ENCODE results near the gene DDI1. TPM values are rescaled to one million over a fixed set of nuclear protein-coding genes. Genes with fewer than 3 reads are reported as not detected.

The DDI1 gene
- total RNA-seq, 2 donors from 2014 or later: not detected

DNA sequence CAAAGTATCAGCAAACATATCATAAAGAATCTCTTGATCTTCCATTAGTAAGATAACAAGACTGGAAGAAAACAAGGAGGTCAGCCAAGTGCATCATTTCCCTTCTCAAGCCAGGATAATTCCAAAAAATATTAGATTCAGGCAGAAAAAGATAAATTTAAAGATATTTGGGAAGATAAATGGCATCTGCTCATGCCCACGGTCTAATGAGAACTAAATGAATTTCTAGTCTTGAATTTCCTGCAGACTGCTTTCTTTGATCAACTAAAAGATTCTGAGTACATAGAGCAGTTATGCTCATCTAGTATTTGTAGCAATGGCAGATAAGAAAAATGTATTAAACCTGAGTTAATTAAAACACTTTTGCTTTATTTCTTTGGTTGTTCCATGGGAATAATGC is 31.1 kb downstream of the DDI1 start:
- intact Hi-C loops (cut with DNase I, micrococcal nuclease): no loop called here
- no peak for DNase-seq
- ATAC-seq: no peak

DNA sequence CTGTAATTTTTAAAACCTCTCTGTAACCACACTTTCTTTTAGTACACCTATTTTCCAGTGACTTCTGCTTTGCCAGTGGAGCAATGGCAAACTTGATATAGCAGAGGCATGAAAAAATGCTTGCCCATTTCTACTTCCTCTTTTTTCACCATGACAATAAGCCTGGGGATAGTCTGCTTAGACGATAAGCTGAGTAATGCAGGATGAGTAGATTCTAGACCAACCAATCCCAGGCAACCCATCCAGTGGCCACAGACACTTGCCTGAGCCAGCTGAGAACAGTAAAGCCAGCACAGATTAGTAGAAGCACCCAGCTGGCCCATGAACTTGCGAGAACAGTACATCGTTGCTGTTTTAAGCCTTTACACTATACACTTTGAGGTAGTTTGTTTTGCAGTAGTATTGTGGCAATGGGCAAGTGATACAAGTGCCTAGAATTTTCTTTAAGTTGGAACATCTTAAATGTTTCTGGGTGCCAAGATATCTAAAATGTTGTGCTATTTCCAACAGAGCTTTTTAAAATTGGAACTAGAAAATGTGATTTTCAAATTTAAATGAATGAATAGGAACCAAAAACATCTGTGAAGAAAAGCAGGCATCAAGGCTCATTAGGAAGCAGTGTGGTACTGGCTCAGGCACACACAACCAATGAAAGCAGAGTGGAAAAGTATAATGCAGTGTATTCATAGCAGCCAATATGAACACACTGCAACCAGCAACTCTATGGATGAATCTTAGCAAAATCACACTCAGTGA is 37.7 kb downstream of the DDI1 start:
- intact Hi-C loops (cut with DNase I, micrococcal nuclease): no loop called here
- DNase-seq (no peak), ATAC-seq (no peak)

GRCh38 chr11:104075091-104075490 is 38.7 kb downstream of the DDI1 start:
- intact Hi-C loops (cut with DNase I, micrococcal nuclease): no loop called here
- ATAC-seq: no peak
- DNase-seq: no peak

DNA sequence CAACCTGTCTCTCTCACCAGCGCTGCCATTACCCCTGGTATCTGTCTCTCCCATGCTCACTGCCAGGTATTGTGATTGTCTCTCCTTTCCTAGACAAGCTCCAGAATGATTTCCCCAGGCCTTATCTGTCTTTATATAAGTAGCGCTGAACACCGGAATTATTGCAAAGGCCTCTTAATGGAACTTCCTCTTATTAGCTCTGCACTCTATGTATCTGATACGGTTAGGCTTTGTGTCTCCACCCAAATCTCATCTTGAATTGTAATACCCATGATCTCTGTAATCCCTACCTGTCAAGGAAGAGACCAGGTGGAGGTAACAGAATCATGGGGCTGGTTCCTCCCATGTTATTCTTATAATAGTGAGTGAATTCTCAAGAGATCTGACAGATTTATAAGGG is 39.3 kb downstream of the DDI1 start:
- DNase-seq: no peak
- intact Hi-C loops (cut with DNase I, micrococcal nuclease): no loop called here
- no peak for ATAC-seq

DNA sequence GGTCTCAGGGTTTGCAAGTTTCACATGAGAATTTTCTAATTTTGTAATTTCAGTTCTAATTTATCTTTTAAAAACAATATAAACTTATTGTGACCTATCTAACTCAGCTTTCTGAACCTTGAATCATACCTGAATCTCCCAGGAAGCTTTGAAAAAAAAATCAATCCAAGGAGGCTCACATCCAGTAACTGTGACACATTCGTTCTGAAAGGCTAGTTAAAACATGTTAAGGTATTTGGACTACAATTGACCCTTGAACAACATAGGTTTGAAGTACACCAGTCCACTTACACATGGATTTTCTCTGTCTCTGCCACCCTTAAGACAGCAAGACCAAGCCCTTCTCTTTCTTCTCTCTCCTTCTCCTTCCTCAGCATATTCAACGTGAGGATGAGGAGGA is 40.0 kb downstream of the DDI1 start:
- ATAC-seq (no peak), DNase-seq (no peak)
- intact Hi-C loops (cut with DNase I, micrococcal nuclease): no loop called here

DNA sequence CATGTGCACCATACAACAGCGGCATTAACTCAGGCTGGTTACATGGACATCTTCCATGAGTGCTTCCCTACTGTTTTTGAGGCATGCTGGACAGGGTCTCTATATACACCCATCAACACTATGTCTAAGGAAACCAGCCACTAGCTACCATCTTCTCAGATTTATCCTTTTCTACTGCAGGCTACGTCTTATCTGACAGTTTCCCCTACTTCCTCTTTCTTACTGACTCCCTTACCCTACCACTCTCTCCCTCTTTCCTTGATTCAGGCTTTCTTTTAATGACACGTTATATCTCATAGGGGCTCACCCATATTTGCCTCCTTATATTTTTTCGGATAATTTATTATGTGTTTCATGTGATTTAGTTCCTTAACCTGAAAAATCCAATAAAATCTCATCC is 41.8 kb downstream of the DDI1 start:
- intact Hi-C loops (cut with DNase I, micrococcal nuclease): no loop called here
- ATAC-seq: no peak
- DNase-seq: no peak

- DNase-seq (no peak), ATAC-seq (no peak)
- intact Hi-C loops (cut with DNase I, micrococcal nuclease): no loop called here
These were observed 42.6 kb downstream of the DDI1 start for GRCh38 chr11:104078995-104079394.

- no peak for ATAC-seq
- intact Hi-C loops (cut with DNase I, micrococcal nuclease): no loop called here
- DNase-seq: no peak
These were observed 50.2 kb downstream of the DDI1 start for GRCh38 chr11:104086621-104087020.

Other genes with a start within 250 kb of the DDI1 start
- 1 to 10 TPM; 2.4 to 6.4 TPM for gene PDGFD, start 127.5 kb downstream of the DDI1 start, total RNA-seq